Endothelial cell of umbilical vein (primary cell): ENCODE results near the gene HDAC4.

Experiments
- EZH2 ChIP-seq: IDR thresholded peaks from 2 replicates; pipeline ENCODE4 v1.6.1; 2012; ENCODE audit warnings: borderline replicate concordance, low read depth, mild to moderate bottlenecking, moderate library complexity, low read length, inconsistent platforms; ENCODE audit not compliant: severe bottlenecking
- FOS ChIP-seq: IDR thresholded peaks from 2 replicates; pipeline ENCODE4 v1.6.1; 2011; ENCODE audit warnings: mild to moderate bottlenecking, low read length, moderate library complexity, borderline replicate concordance; ENCODE audit not compliant: insufficient read depth
- POLR2A ChIP-seq: IDR thresholded peaks from 2 replicates; pipeline ENCODE4 v1.6.1; 2012; ENCODE audit warnings: low read depth, mild to moderate bottlenecking, control low read depth, low read length
- POLR2AphosphoS5 ChIP-seq: IDR thresholded peaks from 2 replicates; pipeline ENCODE4 v1.6.1; 2012; ENCODE audit warnings: low read depth, mild to moderate bottlenecking, control low read depth, low read length, moderate library complexity; ENCODE audit not compliant: insufficient read depth
- TF ChIP-seq, protein P1 (sequence below), 2 donors: IDR thresholded peaks; 1 replicate in 1 of 2; 2 replicates in 1 of 2; pipeline ENCODE4 v1.5.1; 2011; ENCODE audit warnings: low read length in 2 of 2, mild to moderate bottlenecking in 2 of 2, moderate library complexity in 2 of 2, control low read depth in 1 of 2, inconsistent platforms in 1 of 2, low read depth in 1 of 2; ENCODE audit not compliant: insufficient read depth in 1 of 2; ENCODE audit errors: extremely low read depth in 1 of 2

GRCh38 chr2:239026711-239027361 lies 374.0 kb downstream of the HDAC4 start:
- TF ChIP-seq, protein P1, sequence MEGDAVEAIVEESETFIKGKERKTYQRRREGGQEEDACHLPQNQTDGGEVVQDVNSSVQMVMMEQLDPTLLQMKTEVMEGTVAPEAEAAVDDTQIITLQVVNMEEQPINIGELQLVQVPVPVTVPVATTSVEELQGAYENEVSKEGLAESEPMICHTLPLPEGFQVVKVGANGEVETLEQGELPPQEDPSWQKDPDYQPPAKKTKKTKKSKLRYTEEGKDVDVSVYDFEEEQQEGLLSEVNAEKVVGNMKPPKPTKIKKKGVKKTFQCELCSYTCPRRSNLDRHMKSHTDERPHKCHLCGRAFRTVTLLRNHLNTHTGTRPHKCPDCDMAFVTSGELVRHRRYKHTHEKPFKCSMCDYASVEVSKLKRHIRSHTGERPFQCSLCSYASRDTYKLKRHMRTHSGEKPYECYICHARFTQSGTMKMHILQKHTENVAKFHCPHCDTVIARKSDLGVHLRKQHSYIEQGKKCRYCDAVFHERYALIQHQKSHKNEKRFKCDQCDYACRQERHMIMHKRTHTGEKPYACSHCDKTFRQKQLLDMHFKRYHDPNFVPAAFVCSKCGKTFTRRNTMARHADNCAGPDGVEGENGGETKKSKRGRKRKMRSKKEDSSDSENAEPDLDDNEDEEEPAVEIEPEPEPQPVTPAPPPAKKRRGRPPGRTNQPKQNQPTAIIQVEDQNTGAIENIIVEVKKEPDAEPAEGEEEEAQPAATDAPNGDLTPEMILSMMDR (IDR thresholded peaks at IDR 0.05; ENCODE audit: extremely low read depth in 1 of 2, insufficient read depth in 1 of 2, low read depth in 1 of 2, low read length in 2 of 2): no peak
- TF ChIP-seq POLR2A: no peak
- no peak for TF ChIP-seq POLR2AphosphoS5
- TF ChIP-seq EZH2: no peak
- TF ChIP-seq FOS: no peak
